HG02642 (cell line): ENCODE results near the gene WDR82.

Experiments
- ATAC-seq: cut with Tn5 transposase; IDR thresholded peaks from one replicate; pipeline ENCODE4 v1.9.1; 2021; ENCODE audit warnings: mild to moderate bottlenecking; ENCODE audit not compliant: unreplicated experiment, poor library complexity

WDR82 gene

DNA sequence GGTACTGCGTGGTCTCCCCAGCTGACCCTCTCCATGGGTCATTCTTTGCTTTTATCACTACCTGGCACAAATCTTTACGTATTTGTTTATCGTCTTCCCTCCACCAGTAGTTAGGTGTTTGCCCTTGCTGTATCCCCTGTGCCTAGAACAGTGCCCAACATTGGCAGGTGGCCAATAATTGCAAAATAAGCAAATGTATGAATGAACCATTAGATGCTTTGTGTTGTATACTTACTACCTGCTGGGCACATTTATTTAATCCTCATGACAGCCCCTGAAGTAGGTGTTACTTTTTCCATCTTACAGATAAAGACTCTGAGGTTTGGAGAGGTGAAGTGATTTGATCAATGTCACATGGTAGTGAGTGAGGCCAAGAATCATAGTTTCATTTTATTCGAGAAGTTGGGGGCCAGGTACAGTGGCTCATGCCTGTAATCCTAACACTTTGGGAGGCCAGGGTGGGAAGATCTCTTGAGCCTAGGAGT, 37.5 kb downstream of the WDR82 start:
- no peak for ATAC-seq

DNA sequence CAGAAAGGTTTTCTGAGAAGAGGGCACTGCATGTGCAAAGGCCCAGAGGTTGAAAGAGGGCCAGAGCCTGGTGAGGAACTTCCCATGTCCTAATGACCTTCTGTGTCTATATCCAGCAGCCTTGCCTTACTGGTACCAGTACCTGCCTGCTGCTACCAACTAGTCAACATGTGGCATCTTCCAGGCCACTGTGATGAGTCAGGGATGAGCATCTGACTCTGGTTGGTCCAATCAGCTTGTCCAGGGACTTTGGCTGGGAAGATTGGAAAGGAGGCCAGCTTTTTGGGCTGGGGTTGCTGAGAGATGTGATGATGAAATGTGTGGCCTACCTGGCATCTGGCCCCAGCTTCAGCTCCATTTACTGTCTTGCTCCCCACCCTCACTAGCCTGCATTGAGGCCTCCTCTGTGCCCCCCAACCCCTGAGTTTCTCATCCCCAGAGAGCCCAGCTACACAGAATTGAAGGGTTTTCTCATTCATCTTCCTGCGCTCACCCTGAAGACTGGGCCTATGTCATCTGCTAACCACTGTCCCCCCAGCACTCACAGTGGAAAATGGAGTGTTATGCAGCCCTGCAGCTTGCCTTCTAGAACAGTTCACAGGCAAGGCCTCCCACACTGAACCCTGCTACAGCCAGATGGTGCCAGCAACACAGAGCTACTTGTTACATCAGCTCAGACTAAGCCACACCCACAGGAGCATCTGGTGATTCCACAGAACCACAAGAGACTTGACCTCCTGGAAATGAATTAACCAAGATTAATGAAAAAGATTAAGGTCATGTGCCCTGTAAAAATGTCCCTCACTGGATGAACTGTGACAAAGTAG, 38.2 kb downstream of the WDR82 start:
- ATAC-seq, result no peak

DNA sequence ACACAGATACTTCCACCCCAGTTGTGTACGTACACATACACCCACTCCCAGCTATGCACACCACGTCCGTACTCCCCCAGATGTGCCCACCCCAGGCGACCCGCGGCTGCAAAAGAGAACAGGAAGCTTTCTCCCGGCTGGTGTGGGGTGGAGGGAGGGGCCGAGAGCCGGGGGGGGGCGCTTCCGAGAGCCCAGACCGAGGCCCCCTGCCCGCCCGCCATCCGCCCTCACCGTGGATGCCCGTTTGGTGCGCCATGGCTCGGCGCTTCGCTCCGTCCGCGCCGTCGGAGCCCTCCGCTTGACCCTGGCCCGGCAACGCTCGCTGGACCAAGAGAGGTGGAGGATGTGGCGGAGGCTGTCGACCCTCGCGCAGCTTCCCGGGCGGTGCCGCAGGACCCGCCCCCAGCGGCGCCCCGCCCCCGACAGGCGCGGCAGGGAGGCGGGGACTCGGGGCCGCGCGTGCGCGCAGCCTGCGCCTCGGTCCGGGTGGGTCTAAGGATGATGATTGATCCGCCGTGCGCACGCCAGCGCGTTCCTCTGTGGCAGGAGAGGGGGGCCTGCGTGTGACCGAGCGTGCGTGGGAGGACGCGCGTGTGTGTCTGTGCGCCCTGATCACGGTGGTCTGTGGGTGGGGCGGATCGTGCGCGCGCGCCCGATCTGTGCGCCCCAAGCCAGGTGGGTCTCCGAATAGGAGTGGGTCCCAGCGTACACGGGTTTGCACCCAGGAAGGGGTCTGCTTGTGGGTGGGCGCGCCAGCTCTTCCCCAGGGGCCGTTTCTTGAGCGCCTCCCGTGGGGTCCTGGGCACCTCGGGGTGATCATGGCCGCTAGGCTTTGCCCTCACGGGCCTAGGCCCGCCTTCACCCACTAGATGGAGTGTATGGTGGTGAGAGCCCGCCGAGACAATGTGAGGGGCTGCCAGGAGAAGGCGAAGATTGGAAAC, 39.4 kb downstream of the WDR82 start, which contains the start of gene TWF2:
Gene TWF2 (minus strand): TSS at position 398 of the 941 bp plus-strand sequence. CDS start 142 bp downstream, at position 256.
- ATAC-seq, result peak; percentile 77

DNA sequence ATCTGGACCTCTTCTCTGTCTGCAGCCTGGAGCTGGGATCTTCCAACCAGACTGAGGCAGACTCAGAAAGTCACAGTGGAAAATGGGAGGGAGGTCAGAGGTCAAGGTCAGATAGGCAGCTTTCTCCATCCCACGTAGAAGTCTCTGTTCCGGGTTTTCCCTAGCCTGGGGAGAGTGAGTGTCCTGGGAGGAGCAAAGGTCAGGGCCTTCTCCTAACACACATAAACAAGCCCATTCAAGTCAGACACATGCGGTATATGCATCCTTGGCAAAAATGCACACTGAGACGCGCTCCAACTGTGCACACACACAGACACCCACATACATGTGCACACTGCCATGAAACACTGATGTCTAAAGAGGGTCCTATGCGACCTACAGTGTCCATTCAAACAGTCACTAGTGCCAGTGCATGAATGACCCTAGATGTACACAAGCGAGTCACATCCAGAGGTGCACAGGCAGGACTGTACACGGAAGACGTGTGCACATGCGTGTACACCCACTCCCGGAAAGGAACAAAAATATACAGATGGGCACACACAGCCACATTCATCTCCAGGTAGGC, 40.2 kb downstream of the WDR82 start:
- no peak for ATAC-seq

DNA sequence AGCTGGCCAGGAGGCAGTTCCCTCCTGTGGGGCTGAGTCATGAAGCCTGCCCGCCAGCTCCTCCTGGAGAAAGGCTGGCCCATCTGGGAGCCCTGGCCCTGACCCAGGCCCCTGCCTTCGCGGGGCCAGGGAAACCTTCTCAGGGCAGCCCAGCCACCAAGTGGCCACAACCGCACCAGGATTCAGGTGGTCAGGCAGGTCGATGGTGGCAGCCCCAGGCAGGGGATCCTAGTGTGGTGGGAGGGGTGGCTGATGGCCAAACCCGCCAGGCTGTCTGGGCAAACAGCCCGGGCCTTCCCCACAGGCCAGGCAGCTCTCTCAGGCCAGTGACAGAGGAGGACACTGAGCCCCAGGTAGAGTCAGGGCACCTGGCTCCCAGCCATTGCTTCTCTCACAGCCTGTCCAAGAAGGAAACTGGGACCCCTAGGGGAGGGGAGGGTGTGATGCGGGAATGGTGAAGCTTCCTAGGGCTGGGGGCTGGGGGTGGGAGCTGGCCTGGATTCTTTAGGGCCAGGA, 40.7 kb downstream of the WDR82 start:
- no peak for ATAC-seq

DNA sequence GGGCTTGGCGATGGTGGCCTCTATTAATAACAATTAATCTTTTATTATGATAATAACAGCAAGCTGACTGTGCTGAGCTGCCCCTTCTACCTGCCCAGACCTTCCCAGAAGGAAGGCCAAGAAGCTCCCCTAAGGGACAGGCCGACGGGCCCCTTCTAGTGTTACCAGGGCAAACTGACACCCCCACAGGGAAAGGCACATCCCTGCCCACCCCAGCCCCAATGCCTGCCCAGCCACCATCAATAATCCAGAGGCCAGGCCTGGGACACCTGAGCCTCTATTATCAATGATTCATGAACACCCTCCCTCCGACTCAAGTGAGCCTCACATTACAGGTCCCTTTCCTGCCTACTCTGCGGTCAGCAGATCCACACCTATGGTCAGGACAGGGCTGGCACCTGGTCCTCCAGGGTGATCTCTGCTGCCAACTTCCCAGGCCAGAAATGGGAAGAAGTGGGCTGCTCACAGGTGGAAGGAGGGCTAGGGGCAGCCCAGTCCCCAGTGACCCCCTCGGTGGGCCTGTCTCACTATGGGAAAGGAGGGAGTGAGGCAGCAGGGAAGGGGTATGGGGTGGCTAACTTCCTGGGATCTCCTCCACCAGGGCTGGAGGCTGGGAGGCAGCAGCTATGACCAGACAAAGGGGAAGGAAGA, 41.3 kb downstream of the WDR82 start:
- no peak for ATAC-seq

DNA sequence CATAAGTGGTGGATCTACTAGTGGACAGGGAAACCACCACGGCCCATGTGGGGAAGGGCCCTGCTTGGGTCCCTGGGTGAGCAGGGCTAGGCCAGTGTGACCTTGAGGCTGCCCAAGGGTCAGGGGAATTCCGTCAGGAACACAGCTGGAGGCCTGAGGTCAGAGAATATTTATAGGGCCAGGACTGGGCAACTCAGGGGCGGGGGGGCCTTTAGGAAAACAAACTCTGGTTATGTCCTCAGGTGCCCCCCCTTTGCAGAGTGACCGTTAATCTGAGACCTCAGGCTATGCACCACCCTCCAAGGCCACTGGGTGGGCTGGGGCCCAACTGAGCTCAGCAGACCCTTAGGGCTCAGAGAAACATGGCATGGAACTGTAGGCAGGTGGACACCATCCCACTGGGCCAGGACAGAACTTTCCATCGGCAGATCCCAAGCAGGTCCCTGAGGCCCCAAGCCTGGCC, 42.0 kb downstream of the WDR82 start:
- ATAC-seq, result no peak

DNA sequence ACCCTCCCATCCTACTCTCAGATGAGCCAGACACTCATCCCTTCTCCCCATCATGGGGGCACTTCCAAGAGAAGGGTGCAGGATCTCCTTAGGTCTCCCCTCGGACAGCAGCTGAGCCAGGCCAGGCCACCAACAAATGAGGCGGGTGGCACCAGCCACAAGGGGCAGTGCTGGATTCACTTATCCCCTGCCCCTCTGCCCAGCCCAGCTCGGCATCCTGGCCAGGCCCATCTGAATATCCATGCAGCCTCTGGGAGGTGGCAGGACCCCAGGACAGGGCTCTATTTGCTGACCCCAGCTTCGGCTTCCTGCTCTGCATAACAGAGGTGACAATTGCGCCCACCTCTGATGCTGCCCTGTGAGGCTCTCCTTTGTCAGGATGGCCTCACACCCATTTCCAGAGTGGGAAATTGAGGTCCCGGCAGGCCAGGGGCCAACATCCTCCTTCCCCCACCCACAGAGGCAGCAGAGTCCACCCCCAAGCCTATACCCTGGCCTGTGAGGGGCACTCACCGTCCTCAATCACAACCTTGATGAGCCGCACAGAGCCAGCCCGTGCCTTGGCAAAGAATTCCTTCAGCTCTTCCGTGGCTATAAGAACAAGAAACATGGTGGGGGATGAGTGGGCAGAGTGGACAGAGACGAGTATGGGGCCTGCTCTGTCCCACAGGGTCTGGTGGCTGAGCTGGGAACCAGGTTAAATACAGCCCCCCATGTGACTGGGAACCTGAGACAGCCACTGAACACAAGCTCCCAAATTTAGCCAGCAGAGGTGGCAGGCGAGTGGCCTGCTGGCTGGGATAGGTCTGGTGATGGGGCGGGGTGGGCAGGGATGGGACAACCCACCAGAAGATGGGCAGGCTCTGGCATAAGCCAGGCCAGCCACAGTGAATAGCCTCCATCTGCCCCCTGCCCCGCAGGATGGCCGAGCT, 43.7 kb downstream of the WDR82 start:
- ATAC-seq, result no peak

DNA sequence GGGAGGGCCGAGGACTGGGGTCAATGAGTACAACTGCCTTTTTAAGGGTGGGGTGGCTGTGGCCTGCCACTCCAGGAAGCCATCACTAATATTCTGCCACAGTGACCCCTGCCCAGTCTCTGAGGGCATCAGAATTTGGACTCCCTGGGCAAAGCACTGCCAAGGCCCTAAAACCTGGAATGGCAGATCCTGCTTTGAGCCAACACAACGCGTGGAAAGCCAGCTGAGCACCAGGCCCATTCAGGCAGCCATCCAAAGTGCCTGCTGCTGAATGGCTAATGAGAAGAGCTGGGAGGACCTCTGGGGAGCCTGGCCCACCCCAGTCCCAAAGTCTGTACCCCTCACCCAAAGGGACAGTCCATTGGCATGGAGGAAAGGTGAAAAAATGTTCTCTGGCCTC, 44.5 kb downstream of the WDR82 start:
- no peak for ATAC-seq

DNA sequence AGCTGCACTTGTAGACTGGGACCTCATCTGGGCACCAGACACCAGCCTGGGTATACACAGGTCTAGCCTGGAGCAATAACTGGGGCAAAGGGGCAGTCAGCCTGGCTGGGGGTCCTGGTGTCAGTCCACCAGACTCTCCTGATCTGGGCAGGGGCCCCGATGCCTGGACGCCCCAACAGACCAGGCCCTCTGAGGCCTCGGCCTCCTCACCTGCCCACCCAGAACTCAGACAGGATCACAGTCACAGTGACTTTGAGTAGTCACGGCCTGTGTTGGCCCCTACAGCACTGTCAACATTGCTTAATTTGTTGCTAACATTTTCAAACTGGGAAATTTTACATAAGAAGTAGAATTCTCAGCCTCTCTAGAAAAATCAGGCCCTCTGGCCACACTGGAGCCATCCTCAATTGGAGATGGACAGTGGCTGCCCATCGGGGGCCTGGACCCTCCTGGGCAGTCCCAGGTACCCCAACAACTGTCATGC, 45.3 kb downstream of the WDR82 start:
- ATAC-seq, result no peak

DNA sequence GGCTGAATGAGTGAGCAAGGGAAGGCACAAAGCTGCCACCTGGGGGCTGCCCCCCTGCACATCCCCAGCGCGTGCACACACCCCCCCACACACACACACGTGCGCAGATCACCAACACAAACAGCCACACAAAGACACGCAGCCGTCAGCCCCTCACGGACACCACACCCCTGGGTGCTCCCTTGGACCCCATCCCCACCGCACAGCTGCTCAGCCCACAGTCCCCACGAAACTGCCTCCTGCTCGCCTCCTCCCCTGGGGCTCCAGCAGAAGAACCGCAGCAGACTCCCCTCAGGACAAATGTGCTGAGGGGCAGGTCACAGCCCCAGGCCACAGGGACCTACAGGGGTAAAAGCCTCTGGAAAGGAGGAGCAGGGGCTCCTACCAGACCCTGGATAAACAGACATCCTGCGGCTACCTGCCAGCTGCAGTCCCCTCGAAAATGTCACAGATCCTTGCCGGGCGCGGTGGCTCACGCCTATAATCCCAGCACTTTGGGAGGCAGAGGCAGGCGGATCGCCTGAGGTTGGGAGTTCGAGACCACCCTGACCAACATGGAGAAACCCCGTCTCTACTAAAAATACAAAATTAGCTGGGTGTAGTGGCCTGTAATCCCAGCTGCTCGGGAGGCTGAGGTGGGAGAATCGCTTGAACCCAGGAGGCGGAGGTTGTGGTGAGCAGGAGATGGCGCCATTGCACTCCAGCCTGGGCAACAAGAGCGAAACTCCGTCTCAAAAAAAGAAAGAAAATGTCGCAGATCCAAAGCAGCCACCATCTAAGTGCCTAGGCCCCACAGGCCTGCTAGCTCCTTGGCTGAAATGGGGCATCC, 46.0 kb downstream of the WDR82 start:
- ATAC-seq, result no peak

DNA sequence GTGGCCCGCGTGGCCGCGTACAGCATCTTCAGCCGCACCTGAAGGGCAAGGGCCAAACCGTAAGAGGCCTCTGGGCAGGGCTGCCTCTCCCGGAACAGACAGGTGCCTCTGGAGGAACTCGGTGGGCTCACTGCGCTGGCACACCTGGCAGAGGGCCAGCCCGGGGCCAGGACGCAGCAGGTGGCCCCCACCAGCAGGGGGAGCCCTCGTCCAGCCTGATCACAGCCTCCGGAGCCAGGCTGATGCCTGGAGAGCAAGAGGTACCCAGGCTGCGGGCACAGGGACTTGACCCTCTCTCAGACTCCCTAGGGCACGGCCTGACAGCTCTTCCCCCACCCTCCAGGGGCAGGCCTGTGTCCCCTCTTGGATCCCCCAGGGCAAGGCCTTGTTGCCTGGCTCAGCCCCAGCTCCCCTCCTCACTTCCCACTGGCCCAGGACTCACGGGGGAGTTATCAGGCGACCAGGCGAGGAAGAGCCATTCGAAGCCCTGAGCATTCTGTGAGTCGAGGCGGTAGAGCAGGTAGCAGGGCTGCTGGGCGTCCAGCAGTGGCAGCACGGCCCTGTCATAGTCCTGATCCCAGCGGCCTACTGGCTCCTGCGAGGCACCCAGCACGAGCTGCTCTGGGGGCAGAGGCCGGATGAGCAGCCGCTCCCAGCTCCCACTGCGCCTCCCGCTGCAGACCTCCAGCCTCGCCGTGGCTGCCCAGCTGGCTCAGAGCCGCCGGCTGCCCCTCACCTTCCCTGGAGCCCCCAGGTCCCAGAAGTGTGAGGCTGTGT, 46.8 kb downstream of the WDR82 start:
- peak; percentile 40 for ATAC-seq

DNA sequence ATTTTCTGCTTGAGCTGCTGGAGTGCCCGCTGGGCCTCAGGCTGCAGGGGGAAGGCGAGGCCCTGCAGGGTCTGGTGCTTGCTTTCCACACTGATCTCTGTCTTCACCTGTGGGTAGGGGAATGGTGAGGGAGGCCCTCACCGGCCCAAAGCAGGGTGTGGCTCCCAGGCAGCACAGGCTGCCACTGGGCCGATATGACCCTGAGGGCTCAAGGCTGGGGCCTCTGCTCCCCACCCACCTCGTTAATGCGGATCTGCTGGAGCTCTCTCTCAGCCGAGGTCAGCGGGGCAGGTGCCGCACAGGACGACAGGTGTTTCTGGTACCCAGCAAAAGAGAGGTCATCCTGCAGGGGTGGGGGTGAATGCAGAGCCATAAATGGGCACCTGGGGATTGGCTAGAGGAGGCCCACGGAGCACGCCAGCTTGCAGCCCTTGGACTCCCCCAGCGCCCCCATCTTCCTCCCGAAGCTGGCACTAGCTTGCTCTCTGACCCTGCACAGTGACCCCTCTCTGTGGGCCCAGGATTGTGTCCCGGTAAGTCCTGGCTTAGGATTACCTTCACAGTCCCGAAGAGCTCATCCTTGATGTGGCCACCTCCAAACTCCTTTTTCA, 47.5 kb downstream of the WDR82 start:
- no peak for ATAC-seq

DNA sequence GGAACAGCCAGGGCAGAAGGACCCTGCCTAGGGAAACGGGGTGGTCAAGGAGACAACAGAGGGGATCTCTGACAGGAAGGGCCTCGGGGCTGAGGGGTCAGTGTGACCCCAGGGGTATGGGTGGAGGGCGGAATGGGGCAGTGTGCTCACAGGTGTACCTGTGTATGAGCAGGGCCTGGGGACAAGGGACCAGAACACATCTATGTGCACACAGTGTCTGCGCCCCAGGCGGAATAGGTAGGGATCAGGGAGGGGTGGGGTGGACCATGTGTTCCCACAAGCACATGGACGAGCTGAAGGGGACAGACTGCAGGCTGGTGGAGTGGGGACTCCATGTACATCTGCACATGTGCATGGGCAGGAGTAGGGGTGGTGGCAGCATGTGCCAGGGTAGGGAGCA, 48.0 kb downstream of the WDR82 start:
- ATAC-seq, result no peak

DNA sequence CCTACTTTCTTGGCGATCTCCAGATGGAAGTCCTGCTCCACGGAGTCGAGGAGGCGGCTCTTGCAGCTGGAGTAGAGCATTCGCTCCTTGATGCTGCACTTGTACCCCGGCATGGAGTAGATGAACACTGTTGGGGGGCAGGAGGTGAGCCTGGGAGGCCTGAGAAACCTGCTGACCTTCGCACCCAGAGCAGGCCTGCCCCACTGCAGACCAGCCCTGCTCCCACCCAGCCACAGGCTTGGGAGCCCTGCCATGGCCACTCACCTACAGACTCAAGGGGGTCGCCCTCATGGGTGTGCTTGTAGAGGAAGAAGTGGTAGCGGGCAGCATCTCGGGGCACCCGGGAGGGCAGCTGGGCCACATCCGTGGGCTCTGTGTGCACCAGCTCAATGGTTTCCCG, 48.8 kb downstream of the WDR82 start:
- no peak for ATAC-seq

DNA sequence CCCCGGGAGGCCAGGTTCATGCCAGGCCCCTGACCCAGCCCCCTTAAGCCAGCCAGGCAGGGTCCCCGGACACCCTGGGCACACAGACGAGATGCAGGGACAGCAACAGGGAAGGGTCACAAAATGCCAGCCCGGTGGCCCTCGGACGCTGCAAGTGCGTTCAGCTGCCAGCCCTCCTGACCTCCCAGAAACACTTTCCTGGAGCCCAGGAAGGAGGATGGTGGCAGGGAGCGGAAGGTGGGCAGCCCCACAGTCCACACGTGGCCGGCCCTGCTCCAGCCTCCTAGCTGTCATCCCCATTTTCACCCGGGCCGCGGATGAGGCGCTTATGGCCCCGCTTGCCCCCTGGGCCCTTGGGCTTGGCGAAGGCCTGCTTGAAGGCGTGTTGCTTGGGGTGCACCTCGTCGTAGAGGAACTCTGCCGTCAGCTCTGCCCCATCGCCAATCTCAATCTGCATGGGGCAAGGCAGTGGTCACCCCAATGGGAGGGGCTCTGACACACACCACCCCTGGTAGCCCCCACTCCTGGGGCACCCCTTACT, 49.6 kb downstream of the WDR82 start:
- ATAC-seq, result no peak
